NCI-H128 (cell line): ENCODE results near the gene RPL28.
"Not testable (repeated sequence)": the region's sequence is repeated elsewhere in the genome, so short reads cannot be mapped to it uniquely, and the experiment has no call there.

Experiments
- DNase-seq: peaks from one replicate; lab custom pipeline; 2025; ENCODE audit not compliant: unreplicated experiment; lab: John Stamatoyannopoulos, UW

The RPL28 gene

GRCh38 chr19:55391191-55391670 is 5.5 kb downstream of the RPL28 start:
- DNase-seq, result no peak

- no peak for DNase-seq
These were observed 6.2 kb downstream of the RPL28 start for GRCh38 chr19:55391702-55392615.

- DNase-seq, result no peak
These were observed 7.4 kb downstream of the RPL28 start for GRCh38 chr19:55392820-55393761.

GRCh38 chr19:55398200-55398925 is 12.6 kb downstream of the RPL28 start:
- DNase-seq, result no peak

- DNase-seq, result no peak
These were observed 14.8 kb downstream of the RPL28 start for GRCh38 chr19:55400281-55401087.

GRCh38 chr19:55401390-55401789 is 15.7 kb downstream of the RPL28 start:
- DNase-seq, result not testable (repeated sequence)

GRCh38 chr19:55402509-55402908 is 16.8 kb downstream of the RPL28 start:
- no peak for DNase-seq

- DNase-seq, result no peak
These were observed 19.9 kb downstream of the RPL28 start for GRCh38 chr19:55405638-55406037.

GRCh38 chr19:55406091-55406825 is 20.5 kb downstream of the RPL28 start:
- no peak for DNase-seq

GRCh38 chr19:55406826-55407549 is 21.3 kb downstream of the RPL28 start:
- DNase-seq, result no peak

GRCh38 chr19:55407550-55407799 is 21.7 kb downstream of the RPL28 start, which contains the start of gene UBE2S:
TSS of gene UBE2S (minus strand) at chr19:55407788. CDS start at chr19:55407589, 199 bp downstream.
- not testable (repeated sequence) for DNase-seq

- DNase-seq, result peak; percentile 95
These were observed 22.2 kb downstream of the RPL28 start for GRCh38 chr19:55407800-55408532.

GRCh38 chr19:55408533-55408872 is 22.8 kb downstream of the RPL28 start:
- no peak for DNase-seq

GRCh38 chr19:55409179-55409578 is 23.4 kb downstream of the RPL28 start:
- not testable (repeated sequence) for DNase-seq

GRCh38 chr19:55410168-55410567 is 24.4 kb downstream of the RPL28 start:
- no peak for DNase-seq

GRCh38 chr19:55418185-55418584 is 32.5 kb downstream of the RPL28 start:
- peak; percentile 43 for DNase-seq

- no peak for DNase-seq
These were observed 33.4 kb downstream of the RPL28 start for GRCh38 chr19:55419103-55419502.

- no peak for DNase-seq
These were observed 34.0 kb downstream of the RPL28 start for GRCh38 chr19:55419624-55420236.
